ENCODE results near the gene HCN2.
A peak's percentile ranks its signal among the peaks of the same experiment; 100 is the strongest.
"Not testable (repeated sequence)": the region's sequence is repeated elsewhere in the genome, so short reads cannot be mapped to it uniquely, and the experiment has no call there.

HCN2 gene

GRCh38 chr19:621191-621590 lies 31.5 kb downstream of the HCN2 start:
- DNase-seq, result not testable (repeated sequence)

- no peak for DNase-seq
Observed at GRCh38 chr19:621819-622218, 32.1 kb downstream of the HCN2 start.

DNA sequence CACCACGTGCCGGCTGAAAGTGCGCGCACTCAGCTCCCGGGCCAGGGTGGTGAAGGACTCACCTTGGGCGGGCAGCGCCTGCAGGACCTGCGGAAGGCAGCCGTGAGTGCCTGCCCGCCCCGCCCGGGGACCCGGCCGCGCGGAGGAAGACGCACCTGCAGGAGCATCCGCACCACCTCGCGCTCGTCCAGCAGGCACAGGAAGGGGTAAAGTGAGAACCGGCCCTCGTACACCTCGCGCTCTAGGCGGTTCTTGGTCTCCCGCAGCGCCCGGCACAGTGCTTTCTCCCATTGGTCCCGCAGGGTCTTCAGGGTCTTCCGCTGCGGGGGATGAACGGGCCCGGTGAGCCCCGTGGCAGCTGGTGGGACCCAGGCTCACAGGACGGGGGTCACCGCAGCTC lies 33.0 kb downstream of the HCN2 start:
- DNase-seq, result no peak

DNA sequence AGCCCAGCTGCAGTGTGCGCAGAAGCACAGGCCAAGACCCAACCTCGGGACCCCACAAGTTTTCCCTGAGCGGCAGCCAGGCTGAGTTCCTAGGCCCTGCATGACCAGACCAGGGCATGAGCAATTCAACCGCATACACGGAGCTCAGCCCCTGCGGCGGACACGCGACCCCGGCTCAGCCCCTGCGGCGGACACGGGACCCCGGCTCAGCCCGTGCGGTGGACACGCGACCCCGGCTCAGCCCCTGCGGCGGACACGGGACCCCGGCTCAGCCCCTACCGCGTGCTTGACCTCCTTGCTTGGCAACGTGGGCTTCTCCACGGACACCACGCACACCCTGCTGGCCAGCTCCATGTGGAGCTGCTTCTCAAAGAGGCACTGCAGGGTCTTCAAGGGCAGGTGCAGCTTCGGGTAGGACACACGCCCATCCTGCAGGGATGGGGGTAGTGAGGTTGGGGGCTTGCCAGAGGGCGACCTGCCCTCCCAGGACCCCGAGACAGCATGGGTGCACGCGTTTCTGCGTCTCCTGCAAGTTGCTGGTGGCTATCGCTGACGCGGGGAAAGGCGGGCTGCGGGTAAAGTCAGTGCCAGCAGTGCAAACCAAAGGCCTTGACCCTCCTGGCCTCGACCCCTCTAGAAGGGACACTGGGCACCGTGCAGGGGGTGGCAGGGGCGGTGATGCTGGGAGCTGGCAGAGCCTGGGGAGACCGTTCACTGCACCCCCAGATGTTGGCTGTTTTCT lies 33.7 kb downstream of the HCN2 start:
- no peak for DNase-seq

GRCh38 chr19:623974-624373 lies 34.3 kb downstream of the HCN2 start:
- DNase-seq, result no peak

- no peak for DNase-seq
Observed at GRCh38 chr19:624433-625109, 34.9 kb downstream of the HCN2 start.

GRCh38 chr19:625257-625656 lies 35.6 kb downstream of the HCN2 start:
- no peak for DNase-seq

GRCh38 chr19:626566-626965 lies 36.9 kb downstream of the HCN2 start:
- DNase-seq, result not testable (repeated sequence)

DNA sequence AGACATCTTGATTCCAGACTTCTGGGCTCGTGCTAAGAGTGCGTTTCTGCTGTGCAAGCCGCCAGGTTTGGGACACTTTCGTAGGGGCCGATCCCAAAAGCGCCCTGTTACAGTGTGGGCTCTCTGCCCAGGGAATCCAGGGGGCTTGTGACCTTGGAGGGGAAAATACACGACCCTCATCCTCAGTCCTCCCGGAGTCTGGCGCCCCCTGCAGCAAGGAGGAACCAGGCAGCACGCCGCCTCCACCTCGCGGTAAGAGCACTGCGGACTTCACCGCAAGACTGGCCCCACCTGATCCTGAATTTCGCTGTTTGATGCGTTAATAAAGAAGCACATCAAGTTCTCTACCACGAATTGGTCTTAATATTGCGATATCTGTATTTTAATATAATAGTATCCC lies 38.5 kb downstream of the HCN2 start:
- no peak for DNase-seq

DNA sequence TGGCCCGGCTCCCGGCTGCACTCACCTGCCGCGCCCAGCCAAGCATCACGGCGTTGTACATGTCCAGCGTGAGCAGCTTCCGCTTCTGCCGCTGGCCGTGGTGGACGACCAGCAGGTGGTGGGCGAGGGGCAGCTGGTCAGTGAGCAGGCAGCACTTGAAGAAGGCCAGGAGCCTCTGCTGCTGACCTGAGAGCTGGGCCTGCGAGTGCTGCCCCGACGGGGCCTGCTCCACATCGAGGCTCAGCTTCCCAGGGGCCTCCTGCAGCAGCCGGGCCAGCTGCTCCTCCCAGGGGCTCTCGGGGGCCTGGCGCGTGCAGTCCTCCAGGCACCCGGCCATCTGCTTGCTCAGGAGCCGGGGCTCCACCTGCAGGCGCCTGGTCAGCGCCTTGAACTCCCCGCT lies 39.8 kb downstream of the HCN2 start:
- DNase-seq, result not testable (repeated sequence)

DNA sequence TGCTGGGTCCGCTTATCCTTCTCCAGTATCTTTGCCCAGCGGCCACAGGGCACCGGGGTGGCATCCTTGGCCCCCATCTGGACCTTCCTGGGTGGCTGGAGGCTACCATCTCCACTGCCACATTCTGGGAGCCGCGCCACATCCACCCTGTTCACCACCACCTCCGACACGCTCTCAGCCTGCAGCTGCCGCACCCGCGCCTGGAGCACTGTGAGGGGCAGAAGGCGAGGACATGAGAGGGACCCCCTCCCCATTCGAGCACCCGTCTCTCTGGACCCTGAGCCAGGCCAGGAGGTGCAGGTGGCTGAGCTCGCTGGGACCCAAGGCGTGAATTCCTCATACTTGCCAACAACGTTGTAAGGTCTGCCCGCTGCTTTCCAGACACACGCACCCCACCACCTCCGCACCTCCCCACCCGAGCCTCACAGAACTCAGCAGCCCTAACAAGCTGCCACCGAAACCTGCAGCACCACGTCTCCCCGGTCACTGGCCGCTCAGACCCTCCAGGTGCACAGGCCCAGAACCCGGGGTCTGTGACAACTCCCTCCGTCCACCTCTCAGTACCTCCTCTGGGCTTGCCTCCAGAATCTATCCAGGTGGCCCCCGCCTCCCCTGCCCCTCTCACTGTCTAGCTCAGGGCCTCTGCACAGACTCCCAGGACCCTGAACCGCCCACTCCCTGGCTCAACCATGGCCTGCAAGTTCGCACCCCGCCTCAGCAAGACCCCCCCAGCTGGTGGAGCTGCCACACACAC lies 40.5 kb downstream of the HCN2 start:
- no peak for DNase-seq

DNA sequence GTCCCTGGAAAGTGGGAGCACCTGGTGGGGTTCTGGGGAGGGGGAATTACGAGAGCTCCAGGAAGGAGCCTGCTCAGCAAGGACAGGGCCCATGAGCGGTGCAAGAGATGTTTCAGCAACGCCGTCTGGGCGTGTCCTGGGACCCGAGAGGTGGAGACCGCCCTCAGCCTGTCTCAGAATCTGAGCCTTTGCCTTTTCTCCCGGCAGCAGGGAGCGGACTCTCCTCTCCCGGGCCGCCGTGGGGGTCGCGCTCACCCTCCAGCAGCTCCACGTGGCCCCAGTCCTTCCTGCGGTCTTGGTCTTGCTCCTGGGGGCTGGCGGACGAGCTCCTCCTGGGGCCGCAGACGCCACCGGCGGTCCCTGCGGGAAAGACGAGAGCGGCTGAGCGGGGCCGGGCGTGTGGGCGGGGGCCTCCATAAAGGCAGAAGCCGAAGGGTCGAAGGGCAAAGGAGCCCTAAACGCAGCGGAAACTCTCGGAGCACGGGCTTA lies 42.9 kb downstream of the HCN2 start:
- DNase-seq, result peak in 1 of 2 donors; percentile 41

DNA sequence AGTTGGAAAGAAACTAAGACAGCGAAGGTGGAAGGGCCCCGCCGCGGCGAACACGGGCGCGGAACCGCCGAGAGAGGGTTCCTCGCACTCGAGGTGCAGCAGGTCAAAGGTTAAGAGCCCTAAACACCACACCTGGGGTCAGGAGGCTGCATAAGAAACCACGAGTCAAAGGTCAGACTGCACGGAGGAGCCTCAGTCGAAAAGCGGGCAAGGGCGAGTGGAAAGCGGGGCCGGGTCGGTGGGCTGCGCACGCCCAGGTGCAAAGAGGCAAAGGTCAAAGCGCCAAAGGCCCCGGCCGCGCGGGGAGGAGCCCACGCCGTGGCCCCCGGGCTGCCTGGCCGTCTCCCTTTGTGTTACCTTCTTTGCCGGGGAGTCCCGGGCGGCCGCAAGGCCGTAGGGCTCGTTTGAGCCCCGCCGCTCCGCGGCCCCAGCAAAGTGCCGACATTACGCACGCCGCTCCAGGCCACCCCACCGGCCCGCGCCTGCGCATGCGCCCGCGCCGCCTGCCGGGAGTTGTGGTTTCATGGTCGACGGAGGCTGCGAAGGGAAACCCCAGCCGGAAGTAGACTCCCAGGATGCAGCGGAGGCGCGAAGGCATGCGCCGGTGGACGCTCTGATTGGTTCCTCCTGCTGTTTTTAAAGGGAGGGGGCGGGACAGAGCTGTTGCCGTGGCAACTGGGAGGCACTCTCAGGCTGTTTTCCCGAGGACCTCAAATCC lies 43.5 kb downstream of the HCN2 start, which contains the start of gene POLRMT:
Gene POLRMT (minus strand): TSS at position 470 of the 718 bp plus-strand sequence. CDS start 25 bp downstream, at position 445.
- peak; percentile 84 to 91 for DNase-seq

GRCh38 chr19:633786-634639 lies 44.3 kb downstream of the HCN2 start:
- DNase-seq, result no peak

DNA sequence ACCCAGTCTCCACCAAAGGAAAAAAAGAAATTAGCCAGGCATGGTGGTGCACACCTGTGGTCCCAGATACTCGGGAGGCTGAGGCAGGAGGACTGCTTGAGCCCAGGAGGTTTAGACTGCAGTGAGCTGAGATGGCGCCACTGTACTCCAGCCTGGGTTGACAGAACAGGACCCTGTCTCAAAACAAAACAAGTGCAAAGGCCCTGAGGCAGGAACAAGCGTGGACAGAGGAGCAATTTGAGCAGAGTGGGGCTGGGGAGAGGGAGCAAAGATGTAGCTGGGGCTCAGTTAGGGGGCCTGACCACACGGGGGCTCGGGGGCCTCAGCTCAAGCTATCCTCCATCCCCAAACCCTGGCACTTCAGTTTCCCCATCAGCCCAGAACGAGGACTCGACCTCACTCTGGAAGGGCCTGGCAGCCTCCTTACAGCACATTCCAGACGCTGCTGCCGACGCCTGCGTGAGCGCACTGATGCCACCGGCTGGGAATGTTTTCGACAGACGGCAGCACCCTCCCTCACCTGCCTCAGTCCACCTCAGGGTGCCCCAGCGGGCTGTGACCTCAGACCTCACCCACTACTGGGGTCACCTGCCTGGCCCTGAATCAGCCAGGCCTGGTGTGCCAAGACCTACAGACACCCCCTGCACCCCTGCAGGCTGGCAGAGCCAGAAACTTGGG lies 45.4 kb downstream of the HCN2 start:
- DNase-seq, result no peak

- no peak for DNase-seq
Observed at GRCh38 chr19:638906-639252, 49.2 kb downstream of the HCN2 start.

- peak; percentile 58 to 80 for DNase-seq
Observed at GRCh38 chr19:639253-640160, 49.8 kb downstream of the HCN2 start, which contains the start of gene FGF22. TSS of gene FGF22 (plus strand) at chr19:639879. CDS start at chr19:639926, 47 bp downstream.

- no peak for DNase-seq
Observed at GRCh38 chr19:640161-640558, 50.5 kb downstream of the HCN2 start.

- DNase-seq, result no peak
Observed at GRCh38 chr19:640606-641189, 51.0 kb downstream of the HCN2 start.

DNA sequence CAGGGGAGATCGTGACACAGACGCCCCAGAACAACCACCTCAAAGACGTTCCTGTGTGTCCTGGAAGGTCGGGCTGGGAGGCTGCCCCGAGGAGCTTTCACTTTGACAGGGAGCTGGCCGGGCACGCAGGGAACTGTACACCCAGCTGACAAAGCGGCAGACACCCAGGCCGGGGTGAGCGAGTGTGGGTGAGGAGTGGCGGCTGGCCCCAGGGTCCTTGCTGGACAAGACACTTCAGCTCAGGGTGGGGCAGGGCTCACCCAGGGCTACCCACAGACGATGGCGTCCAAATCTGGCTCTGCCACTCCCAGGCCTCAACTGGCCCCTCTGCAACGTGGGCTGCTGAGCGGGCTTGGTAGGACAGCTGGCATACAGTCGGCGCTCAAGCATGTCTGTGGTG lies 52.0 kb downstream of the HCN2 start:
- no peak for DNase-seq
